Measurements from ENCODE around the gene MALL.
"Not testable (repeated sequence)": the region's sequence is repeated elsewhere in the genome, so short reads cannot be mapped to it uniquely, and the experiment has no call there.

- TF ChIP-seq, protein P1, sequence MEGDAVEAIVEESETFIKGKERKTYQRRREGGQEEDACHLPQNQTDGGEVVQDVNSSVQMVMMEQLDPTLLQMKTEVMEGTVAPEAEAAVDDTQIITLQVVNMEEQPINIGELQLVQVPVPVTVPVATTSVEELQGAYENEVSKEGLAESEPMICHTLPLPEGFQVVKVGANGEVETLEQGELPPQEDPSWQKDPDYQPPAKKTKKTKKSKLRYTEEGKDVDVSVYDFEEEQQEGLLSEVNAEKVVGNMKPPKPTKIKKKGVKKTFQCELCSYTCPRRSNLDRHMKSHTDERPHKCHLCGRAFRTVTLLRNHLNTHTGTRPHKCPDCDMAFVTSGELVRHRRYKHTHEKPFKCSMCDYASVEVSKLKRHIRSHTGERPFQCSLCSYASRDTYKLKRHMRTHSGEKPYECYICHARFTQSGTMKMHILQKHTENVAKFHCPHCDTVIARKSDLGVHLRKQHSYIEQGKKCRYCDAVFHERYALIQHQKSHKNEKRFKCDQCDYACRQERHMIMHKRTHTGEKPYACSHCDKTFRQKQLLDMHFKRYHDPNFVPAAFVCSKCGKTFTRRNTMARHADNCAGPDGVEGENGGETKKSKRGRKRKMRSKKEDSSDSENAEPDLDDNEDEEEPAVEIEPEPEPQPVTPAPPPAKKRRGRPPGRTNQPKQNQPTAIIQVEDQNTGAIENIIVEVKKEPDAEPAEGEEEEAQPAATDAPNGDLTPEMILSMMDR (IDR thresholded peaks at IDR 0.05; ENCODE audit: low read length), result not testable (repeated sequence)
- not testable (repeated sequence) for TF ChIP-seq EZH2 (IDR thresholded peaks at IDR 0.05; ENCODE audit: borderline replicate concordance, low read length)
Observed at GRCh38 chr2:110055819-110056408, 59.7 kb downstream of the MALL start.

All from OCI-LY1 (cell line).